SKM-1 treated with dmso at 0.1 percent for 144 hours (cell line): Measurements from ENCODE around the gene GAS6.
"Not testable (repeated sequence)": the region's sequence is repeated elsewhere in the genome, so short reads cannot be mapped to it uniquely, and the experiment has no call there.

Experiments
- DNase-seq: peaks from one replicate; lab custom pipeline; 2025; ENCODE audit not compliant: unreplicated experiment; lab: John Stamatoyannopoulos, UW

Gene GAS6

GRCh38 chr13:113793718-113794085, 70.2 kb downstream of the GAS6 start:
- DNase-seq, result no peak

GRCh38 chr13:113792886-113793717, 70.8 kb downstream of the GAS6 start:
- DNase-seq, result no peak

GRCh38 chr13:113792236-113792770, 71.6 kb downstream of the GAS6 start:
- DNase-seq, result no peak

- DNase-seq, result no peak
These were observed 72.1 kb downstream of the GAS6 start for GRCh38 chr13:113791761-113792160.

- no peak for DNase-seq
These were observed 72.7 kb downstream of the GAS6 start for GRCh38 chr13:113791226-113791625.

GRCh38 chr13:113789931-113790330, 73.9 kb downstream of the GAS6 start:
- DNase-seq, result not testable (repeated sequence)

GRCh38 chr13:113789167-113789566, 74.7 kb downstream of the GAS6 start:
- no peak for DNase-seq

- DNase-seq, result no peak
These were observed 75.3 kb downstream of the GAS6 start for GRCh38 chr13:113788413-113789135.

- DNase-seq, result no peak
These were observed 76.2 kb downstream of the GAS6 start for GRCh38 chr13:113787694-113788093.

GRCh38 chr13:113786262-113786841, 77.5 kb downstream of the GAS6 start:
- DNase-seq, result no peak

GRCh38 chr13:113785051-113786010, 78.5 kb downstream of the GAS6 start:
- DNase-seq, result no peak

GRCh38 chr13:113784645-113785024, 79.2 kb downstream of the GAS6 start:
- no peak for DNase-seq

- DNase-seq, result no peak
These were observed 79.8 kb downstream of the GAS6 start for GRCh38 chr13:113783966-113784644.

GRCh38 chr13:113783200-113783881, 80.5 kb downstream of the GAS6 start:
- no peak for DNase-seq

- DNase-seq, result no peak
These were observed 81.4 kb downstream of the GAS6 start for GRCh38 chr13:113782472-113782871.

GRCh38 chr13:113781571-113781970, 82.3 kb downstream of the GAS6 start:
- no peak for DNase-seq

GRCh38 chr13:113777311-113778260, 86.3 kb downstream of the GAS6 start:
- no peak for DNase-seq
